Kidney (tissue), 14 donors: Measurements from ENCODE around the gene KCNK17. TPM values are rescaled to one million over a fixed set of nuclear protein-coding genes. Genes with fewer than 3 reads are reported as not detected.

Source experiments
- DNase-seq, 5 donors: peaks; one replicate each; pipeline ENCODE4 v3.0.0-alpha.2; 2013 to 2020
- FAIRE-seq: peaks from 2 replicates; lab custom pipeline; 2012; peaks lifted over from hg19 to GRCh38; lab: Jason Lieb, UNC
- H3K27ac ChIP-seq, 2 donors: one replicate each; pipeline ENCODE4 v1.7.0; 2013; ENCODE audit warnings: low read depth in 2 of 2, low read length in 2 of 2, inconsistent platforms in 1 of 2
- H3K27me3 ChIP-seq: one replicate; pipeline ENCODE4 v1.7.1; 2013; ENCODE audit warnings: low read length, inconsistent platforms; ENCODE audit not compliant: control insufficient read depth, insufficient read depth
- H3K36me3 ChIP-seq, 3 donors: one replicate each; pipeline versions ENCODE4 v1.7.0 to v1.7.1; 2013; ENCODE audit warnings: low read length in 3 of 3, control low read depth in 1 of 3, inconsistent platforms in 1 of 3; ENCODE audit not compliant: insufficient read depth in 3 of 3, control insufficient read depth in 2 of 3
- H3K4me1 ChIP-seq, 3 donors: one replicate each; pipeline versions ENCODE4 v1.7.0 to v1.7.1; 2013; ENCODE audit warnings: low read length in 3 of 3, inconsistent platforms in 1 of 3, low read depth in 1 of 3; ENCODE audit not compliant: control insufficient read depth in 2 of 3, insufficient read depth in 2 of 3
- H3K4me3 ChIP-seq, 3 donors: one replicate each; pipeline versions ENCODE4 v1.7.0 to v1.8.1; 2013; ENCODE audit warnings: low read length in 3 of 3, control low read depth in 1 of 3, inconsistent platforms in 1 of 3
- H3K9ac ChIP-seq, 3 donors: one replicate each; pipeline versions ENCODE4 v1.7.0 to v1.7.1; 2013; ENCODE audit warnings: low read length in 3 of 3, control low read depth in 1 of 3, inconsistent platforms in 1 of 3
- H3K9me3 ChIP-seq, 3 donors: one replicate each; pipeline versions ENCODE4 v1.7.0 to v1.7.1; 2013; ENCODE audit warnings: low read length in 3 of 3, control low read depth in 1 of 3, inconsistent platforms in 1 of 3; ENCODE audit not compliant: control insufficient read depth in 2 of 3, insufficient read depth in 1 of 3
- intact Hi-C: fragments of 100-400 bp; cut with DNase I; formaldehyde crosslinking; loops from one replicate; pipeline ENCODE4 v1.11.1; 2022
- polyA plus RNA-seq: library from polyadenylated mRNA; stranded (reverse); fragments of 350-450 nt; fragmentation: Illumina TruSeq; extraction: RNeasy Lipid Tissue Mini Kit (QIAGEN cat#74804); gene quantifications from one replicate; pipeline ENCODE4 v1.2.3, GENCODE V29; 2014; ENCODE audit warnings: low read depth, low replicate concordance; ENCODE audit not compliant: insufficient read depth
- total RNA-seq: library from RNA; stranded (reverse); fragmentation: NEBNext Ultra II Directional; extraction: Animal tissue kit (Norgen Biotek cat#: 25700); gene quantifications from one replicate; pipeline ENCODE4 v1.2.1, GENCODE V29; 2021
- TF ChIP-seq, protein P1 (sequence below): IDR thresholded peaks from 3 replicates; pipeline ENCODE4 v1.5.1; 2012; ENCODE audit warnings: mild to moderate bottlenecking, moderate library complexity, borderline replicate concordance; ENCODE audit not compliant: insufficient read depth; ENCODE audit errors: extremely low read depth
- donor health status: control.
- donor health status: control.
- donor health status: control.
- donor health status: control.
- donor health status: control.
- donor health status: DM: yes; HTN: yes; CAD: no.
- donor health status: Normal renal cell carcinoma (clear cell type).

Gene KCNK17
- total and polyA plus RNA-seq, 2 donors from 2014 or later: 0.38 TPM; not detected in 1

- no peaks in the 10 kb centered on the region for H3K27me3 ChIP-seq
- peak overlapping the region; percentile 5 to 69 for H3K27ac ChIP-seq
- DNase-seq (peak in 2 of 5 donors; percentile 23 to 33), FAIRE-seq (no peak)
- no peaks in the 10 kb centered on the region for H3K9me3 ChIP-seq
- no peaks in the 10 kb centered on the region for H3K36me3 ChIP-seq
- intact Hi-C loops: no loop called here
- H3K4me1 ChIP-seq: peaks cover 0 to 13% (median 3%) of the 10 kb centered on the region in 3 donors
- H3K9ac ChIP-seq: no peak overlapping the region
- H3K4me3 ChIP-seq: peak overlapping the region in 1 of 3 donors; percentile 20
- TF ChIP-seq, protein P1, sequence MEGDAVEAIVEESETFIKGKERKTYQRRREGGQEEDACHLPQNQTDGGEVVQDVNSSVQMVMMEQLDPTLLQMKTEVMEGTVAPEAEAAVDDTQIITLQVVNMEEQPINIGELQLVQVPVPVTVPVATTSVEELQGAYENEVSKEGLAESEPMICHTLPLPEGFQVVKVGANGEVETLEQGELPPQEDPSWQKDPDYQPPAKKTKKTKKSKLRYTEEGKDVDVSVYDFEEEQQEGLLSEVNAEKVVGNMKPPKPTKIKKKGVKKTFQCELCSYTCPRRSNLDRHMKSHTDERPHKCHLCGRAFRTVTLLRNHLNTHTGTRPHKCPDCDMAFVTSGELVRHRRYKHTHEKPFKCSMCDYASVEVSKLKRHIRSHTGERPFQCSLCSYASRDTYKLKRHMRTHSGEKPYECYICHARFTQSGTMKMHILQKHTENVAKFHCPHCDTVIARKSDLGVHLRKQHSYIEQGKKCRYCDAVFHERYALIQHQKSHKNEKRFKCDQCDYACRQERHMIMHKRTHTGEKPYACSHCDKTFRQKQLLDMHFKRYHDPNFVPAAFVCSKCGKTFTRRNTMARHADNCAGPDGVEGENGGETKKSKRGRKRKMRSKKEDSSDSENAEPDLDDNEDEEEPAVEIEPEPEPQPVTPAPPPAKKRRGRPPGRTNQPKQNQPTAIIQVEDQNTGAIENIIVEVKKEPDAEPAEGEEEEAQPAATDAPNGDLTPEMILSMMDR: no peak
Measured at GRCh38 chr6:39261751-39262150, 52.5 kb downstream of the KCNK17 start.

DNA sequence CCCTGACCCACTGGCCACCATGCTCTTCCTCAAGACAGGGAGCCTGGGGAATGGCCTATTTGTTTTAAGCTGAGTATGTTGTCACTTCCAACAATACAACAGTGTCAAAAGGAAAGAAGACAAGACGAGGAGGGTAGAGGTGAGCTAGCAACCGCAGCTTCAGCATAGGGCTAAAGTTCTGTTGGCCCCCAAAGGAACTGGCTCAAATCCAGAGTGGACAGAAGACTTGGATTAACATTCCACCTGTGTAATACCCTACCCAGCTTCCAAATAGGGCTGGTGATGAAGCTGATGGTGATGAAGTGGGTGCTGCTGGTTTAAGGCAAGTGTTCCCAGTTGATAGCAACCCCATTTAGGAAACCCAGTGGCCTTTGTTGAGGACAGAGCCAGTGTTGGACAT is 53.3 kb downstream of the KCNK17 start:
- FAIRE-seq (no peak), DNase-seq (no peak)
- H3K27me3 ChIP-seq: no peaks in the 10 kb centered on the region
- H3K36me3 ChIP-seq: no peaks in the 10 kb centered on the region
- H3K4me3 ChIP-seq: peak overlapping the region in 1 of 3 donors; percentile 20
- TF ChIP-seq, protein P1: no peak
- no peaks in the 10 kb centered on the region for H3K9me3 ChIP-seq
- peak overlapping the region in 1 of 2 donors; percentile 69 for H3K27ac ChIP-seq
- no peak overlapping the region for H3K9ac ChIP-seq
- intact Hi-C loops: no loop called here
- peaks cover 0 to 13% (median 3%) of the 10 kb centered on the region in 3 donors for H3K4me1 ChIP-seq

GRCh38 chr6:39260456-39260855 is 53.8 kb downstream of the KCNK17 start:
- no peak for DNase-seq
- intact Hi-C loops: no loop called here

More at GRCh38 chr6:39260456-39260855, 53.8 kb downstream of the KCNK17 start:
- TF ChIP-seq, protein P1: no peak
- no peaks in the 10 kb centered on the region for H3K36me3 ChIP-seq
- no peak overlapping the region for H3K9ac ChIP-seq
- no peaks in the 10 kb centered on the region for H3K27me3 ChIP-seq
- no peaks in the 10 kb centered on the region for H3K9me3 ChIP-seq
- FAIRE-seq: no peak
- no peak overlapping the region for H3K27ac ChIP-seq
- H3K4me3 ChIP-seq: no peak overlapping the region
- H3K4me1 ChIP-seq: peaks cover 0 to 13% (median 3%) of the 10 kb centered on the region in 3 donors
